Measurements from ENCODE around the gene BRD9.

GRCh38 chr5:870956-871355 lies 21.6 kb downstream of the BRD9 start:
- TF ChIP-seq CTCF (IDR thresholded peaks at IDR 0.05) (no peak), POLR2A (IDR thresholded peaks at IDR 0.05) (no peak), EP300 (IDR thresholded peaks at IDR 0.05) (no peak)

All from tibial nerve (tissue), 4 donors.